ENCODE measurements around the gene DHRS11.

DHRS11 gene

GRCh38 chr17:36643086-36643685 lies 51.5 kb downstream of the DHRS11 start:
- Histone ChIP-seq H3K9me3 (ENCODE audit: control insufficient read depth, insufficient read depth, low read length) (no peaks in the 10 kb centered on the region), H3K4me3 (ENCODE audit: low read depth, low read length) (peak overlapping the region; percentile 65), H3K9ac (ENCODE audit: low read depth, low read length) (no peak overlapping the region), H3K36me3 (ENCODE audit: control insufficient read depth, insufficient read depth, low read length) (no peaks in the 10 kb centered on the region), H3K4me1 (ENCODE audit: control insufficient read depth, insufficient read depth, low read length) (peaks cover 2% of the 10 kb centered on the region), H3K27me3 (ENCODE audit: control insufficient read depth, insufficient read depth, low read length) (peaks cover 58% of the 10 kb centered on the region)

GRCh38 chr17:36645422-36645821 lies 53.7 kb downstream of the DHRS11 start:
- H3K36me3 ChIP-seq (ENCODE audit: control insufficient read depth, insufficient read depth, low read length) = no peaks in the 10 kb centered on the region
- H3K27me3 ChIP-seq (ENCODE audit: control insufficient read depth, insufficient read depth, low read length) = peaks cover 49% of the 10 kb centered on the region
- peaks cover 2% of the 10 kb centered on the region for H3K4me1 ChIP-seq (ENCODE audit: control insufficient read depth, insufficient read depth, low read length)
- no peak overlapping the region for H3K9ac ChIP-seq (ENCODE audit: low read depth, low read length)
- no peaks in the 10 kb centered on the region for H3K9me3 ChIP-seq (ENCODE audit: control insufficient read depth, insufficient read depth, low read length)
- no peak overlapping the region for H3K4me3 ChIP-seq (ENCODE audit: low read depth, low read length)

- Histone ChIP-seq H3K27me3 (ENCODE audit: control insufficient read depth, insufficient read depth, low read length) (peaks cover 27% of the 10 kb centered on the region), H3K9me3 (ENCODE audit: control insufficient read depth, insufficient read depth, low read length) (no peaks in the 10 kb centered on the region), H3K36me3 (ENCODE audit: control insufficient read depth, insufficient read depth, low read length) (no peaks in the 10 kb centered on the region), H3K4me3 (ENCODE audit: low read depth, low read length) (no peak overlapping the region), H3K4me1 (ENCODE audit: control insufficient read depth, insufficient read depth, low read length) (peaks cover 2% of the 10 kb centered on the region), H3K9ac (ENCODE audit: low read depth, low read length) (no peak overlapping the region)
Measured at GRCh38 chr17:36647636-36648035, 56.0 kb downstream of the DHRS11 start.

- Histone ChIP-seq H3K4me1 (ENCODE audit: control insufficient read depth, insufficient read depth, low read length) (peaks cover 2% of the 10 kb centered on the region), H3K9me3 (ENCODE audit: control insufficient read depth, insufficient read depth, low read length) (no peaks in the 10 kb centered on the region), H3K4me3 (ENCODE audit: low read depth, low read length) (no peak overlapping the region), H3K27me3 (ENCODE audit: control insufficient read depth, insufficient read depth, low read length) (peaks cover 6% of the 10 kb centered on the region), H3K36me3 (ENCODE audit: control insufficient read depth, insufficient read depth, low read length) (no peaks in the 10 kb centered on the region), H3K9ac (ENCODE audit: low read depth, low read length) (no peak overlapping the region)
Measured at GRCh38 chr17:36650096-36650775, 58.6 kb downstream of the DHRS11 start.
